HEK293T (cell line): ENCODE data around the gene PHETA2.
"Not testable (repeated sequence)": the region's sequence is repeated elsewhere in the genome, so short reads cannot be mapped to it uniquely, and the experiment has no call there.

Experiments
- ARNT ChIP-seq: fragments of 450-650 bp; IDR thresholded peaks from 2 replicates; pipeline ENCODE4 v1.6.1; 2017; ENCODE audit warnings: mild to moderate bottlenecking
- BHLHE40 ChIP-seq: fragments of 450-650 bp; IDR thresholded peaks from 2 replicates; pipeline ENCODE4 v1.6.1; 2016; ENCODE audit warnings: mild to moderate bottlenecking, moderate library complexity, borderline replicate concordance
- FOXA1 ChIP-seq: fragments of 450-650 bp; IDR thresholded peaks from 2 replicates; pipeline ENCODE4 v1.6.1; 2016; ENCODE audit warnings: mild to moderate bottlenecking
- FOXK2 ChIP-seq: fragments of 450-650 bp; IDR thresholded peaks from 2 replicates; pipeline ENCODE4 v1.6.1; 2016; ENCODE audit warnings: mild to moderate bottlenecking
- FOXM1 ChIP-seq: fragments of 450-650 bp; IDR thresholded peaks from 2 replicates; pipeline ENCODE4 v1.6.1; 2017; ENCODE audit warnings: mild to moderate bottlenecking, borderline replicate concordance
- HDGF ChIP-seq: fragments of 450-650 bp; IDR thresholded peaks from 2 replicates; pipeline ENCODE4 v1.6.1; 2017; ENCODE audit warnings: antibody characterized with exemption, borderline replicate concordance
- LEF1 ChIP-seq: fragments of 450-650 bp; IDR thresholded peaks from 2 replicates; pipeline ENCODE4 v1.6.1; 2017; ENCODE audit warnings: mild to moderate bottlenecking, borderline replicate concordance
- NFRKB ChIP-seq: fragments of 450-650 bp; IDR thresholded peaks from 2 replicates; pipeline ENCODE4 v1.6.1; 2016; ENCODE audit warnings: mild to moderate bottlenecking, moderate library complexity
- PKNOX1 ChIP-seq: fragments of 450-650 bp; IDR thresholded peaks from 2 replicates; pipeline ENCODE4 v1.6.1; 2016
- SP1 ChIP-seq: fragments of 450-650 bp; IDR thresholded peaks from 2 replicates; pipeline ENCODE4 v1.6.1; 2017
- SUZ12 ChIP-seq: fragments of 450-650 bp; IDR thresholded peaks from 2 replicates; pipeline ENCODE4 v1.6.1; 2016; ENCODE audit warnings: mild to moderate bottlenecking
- TARDBP ChIP-seq: fragments of 450-650 bp; IDR thresholded peaks from 2 replicates; pipeline ENCODE4 v1.6.1; 2016

GRCh38 chr22:42071508-42071907 is 2.5 kb upstream of the PHETA2 start:
- TF ChIP-seq TARDBP, FOXA1, FOXK2, PKNOX1, FOXM1, SP1, NFRKB, HDGF, SUZ12, BHLHE40, LEF1, ARNT: not testable (repeated sequence)
